Aorta (tissue), 5 donors: Measurements from ENCODE around the gene APP. TPM values are rescaled to one million over a fixed set of nuclear protein-coding genes. Genes with fewer than 3 reads are reported as not detected.
"Not testable (repeated sequence)": the region's sequence is repeated elsewhere in the genome, so short reads cannot be mapped to it uniquely, and the experiment has no call there.

Experiments used
- ATAC-seq: fragments of 200-7000 bp; cut with Tn5 transposase; one replicate; pipeline ENCODE4 v1.9.1; 2022; ENCODE audit warnings: moderate library complexity; ENCODE audit not compliant: low FRiP score
- DNase-seq, 2 donors: peaks; one replicate each; pipeline ENCODE4 v3.0.0-alpha.2; 2020
- H3K27ac ChIP-seq, 2 donors: one replicate each; pipeline ENCODE4 v1.5.1; 2013; ENCODE audit warnings: low read length in 2 of 2, mild to moderate bottlenecking in 2 of 2, moderate library complexity in 2 of 2, control low read depth in 1 of 2, inconsistent platforms in 1 of 2, low read depth in 1 of 2
- H3K27me3 ChIP-seq, 2 donors: one replicate each; pipeline ENCODE4 v1.6.1; 2013; ENCODE audit warnings: control low read depth in 1 of 2, low read length in 1 of 2, mild to moderate bottlenecking in 1 of 2, moderate library complexity in 1 of 2; ENCODE audit not compliant: insufficient read depth in 2 of 2, control insufficient read depth in 1 of 2
- H3K36me3 ChIP-seq, 2 donors: one replicate each; pipeline ENCODE4 v1.6.1; 2013; ENCODE audit warnings: control low read depth in 1 of 2, low read length in 1 of 2, mild to moderate bottlenecking in 1 of 2; ENCODE audit not compliant: insufficient read depth in 2 of 2, control insufficient read depth in 1 of 2
- H3K4me1 ChIP-seq, 2 donors: one replicate each; pipeline ENCODE4 v1.6.1; 2013; ENCODE audit warnings: low read length in 2 of 2, control low read depth in 1 of 2, mild to moderate bottlenecking in 1 of 2, moderate library complexity in 1 of 2; ENCODE audit not compliant: insufficient read depth in 2 of 2, control insufficient read depth in 1 of 2
- H3K4me3 ChIP-seq, 2 donors: one replicate each; pipeline ENCODE4 v1.5.1; 2013; ENCODE audit warnings: low read length in 2 of 2, control low read depth in 1 of 2, mild to moderate bottlenecking in 1 of 2
- H3K9me3 ChIP-seq: one replicate; pipeline ENCODE4 v1.6.1; 2013; ENCODE audit warnings: mild to moderate bottlenecking, low read length; ENCODE audit not compliant: control insufficient read depth
- WGBS, 2 donors: extraction: QIAGEN DNeasy Blood & Tissue Kit; methylation state at CpG; one replicate each; pipeline ENCODE4 v1.1.7; 2013; 5-methylcytosine and 5-hydroxymethylcytosine counted together
- intact Hi-C, 2 donors: fragments of 100-400 bp; cut with DNase I; formaldehyde crosslinking; loops; one replicate each; pipeline versions ENCODE4 v1.14.2 to v1.15.0; 2022
- polyA plus RNA-seq, 2 donors: library from polyadenylated mRNA; stranded (reverse); fragments of 200-250 nt; gene quantifications; one replicate each; pipeline ENCODE4 v1.2.3, GENCODE V29; 2013
- total RNA-seq, 2 donors: library from RNA; stranded (reverse); fragmentation: NEBNext Ultra II Directional; extraction: Animal tissue kit (Norgen Biotek cat#: 25700); gene quantifications; one replicate each; pipeline ENCODE4 v1.2.1, GENCODE V29; 2021
- donor health status: healthy with polysubstance abuse.
- donor health status: Bipolar disorder and iron deficiency.
- donor health status: DM: no; HTN: no; CAD: no.
- donor health status: DM: no; HTN: no; CAD: no.
- donor health status: DM: yes; HTN: yes; CAD: no.

The APP gene
- total and polyA plus RNA-seq, 4 donors, result 149 to 581 (median 371) TPM

- no peak overlapping the region for H3K27ac ChIP-seq
Measured at GRCh38 chr21:25931765-25932164, 238.8 kb downstream of the APP start.

GRCh38 chr21:25929856-25930520 is 240.6 kb downstream of the APP start:
- H3K4me3 ChIP-seq, result no peak overlapping the region
- H3K36me3 ChIP-seq, result no peaks in the 10 kb centered on the region
- H3K4me1 ChIP-seq, result peaks cover 6 to 15% of the 10 kb centered on the region in 2 donors
- intact Hi-C loops, result no loop called here
- ATAC-seq (peak; percentile 30), DNase-seq (no peak)
- WGBS, 2 donors, result 23 to 24% methylated on average over 9 of the region's 9 CpGs
- H3K27ac ChIP-seq, result peak overlapping the region; percentile 77 to 90
- no peaks in the 10 kb centered on the region for H3K27me3 ChIP-seq
- H3K9me3 ChIP-seq, result no peaks in the 10 kb centered on the region

More at GRCh38 chr21:25931765-25932164, 238.8 kb downstream of the APP start:
- intact Hi-C loops, result no loop called here
- 36 to 52% methylated on average over 3 of the region's 3 CpGs for WGBS, 2 donors
- DNase-seq, result no peak
- ATAC-seq, result no peak
- Histone ChIP-seq H3K4me1 (peaks cover 2 to 11% of the 10 kb centered on the region in 2 donors), H3K9me3 (no peaks in the 10 kb centered on the region), H3K27me3 (no peaks in the 10 kb centered on the region), H3K36me3 (no peaks in the 10 kb centered on the region), H3K4me3 (no peak overlapping the region)

DNA sequence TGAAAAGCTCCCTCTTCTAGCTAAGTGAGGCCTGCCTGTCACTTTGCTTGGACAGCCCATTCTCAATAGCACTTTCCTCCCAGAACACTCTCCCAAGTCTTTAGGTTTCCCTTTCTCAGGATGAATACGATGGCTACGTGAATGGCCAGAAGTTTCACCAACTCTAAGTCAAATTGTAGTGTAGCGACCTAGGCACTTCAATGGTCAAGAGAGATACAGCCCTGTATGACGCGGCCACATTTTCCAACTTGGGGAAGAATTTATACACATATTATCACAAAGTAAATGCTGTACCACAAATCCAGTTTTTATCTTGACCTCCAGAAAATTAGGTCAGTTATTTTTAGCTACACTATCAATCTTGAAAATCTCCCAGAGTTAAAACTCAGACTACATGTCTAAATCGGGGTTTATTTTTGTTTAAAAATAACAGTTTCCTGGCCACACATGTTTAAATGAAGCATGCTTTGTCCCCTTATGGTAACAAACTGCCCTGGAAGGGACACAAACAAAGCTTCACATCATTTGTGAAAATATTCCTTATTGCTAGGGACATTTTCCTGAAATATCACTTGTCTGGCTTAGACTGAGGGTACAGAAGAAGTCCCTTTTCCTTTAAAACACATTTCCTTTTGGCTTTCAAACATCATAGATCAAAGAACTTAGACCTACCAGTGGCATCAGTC is 243.2 kb downstream of the APP start:
- no peaks in the 10 kb centered on the region for H3K27me3 ChIP-seq
- WGBS, 2 donors, result 2 to 10% methylated on average over 6 of the region's 6 CpGs
- ATAC-seq, result peak; percentile 65
- no peak for DNase-seq
- H3K36me3 ChIP-seq, result no peaks in the 10 kb centered on the region
- no peak overlapping the region for H3K4me3 ChIP-seq
- peak overlapping the region; percentile 75 to 82 for H3K27ac ChIP-seq
- intact Hi-C loops, result no loop called here
- no peaks in the 10 kb centered on the region for H3K9me3 ChIP-seq
- H3K4me1 ChIP-seq, result peaks cover 6 to 12% of the 10 kb centered on the region in 2 donors

- no peaks in the 10 kb centered on the region for H3K36me3 ChIP-seq
- intact Hi-C loops, result no loop called here
- WGBS, 2 donors, result 6 to 9% methylated on average over 2 of the region's 2 CpGs
- H3K4me3 ChIP-seq, result no peak overlapping the region
- H3K4me1 ChIP-seq, result peaks cover 6% of the 10 kb centered on the region in 2 donors
- ATAC-seq (peak; percentile 73), DNase-seq (no peak)
- H3K27me3 ChIP-seq, result no peaks in the 10 kb centered on the region
- H3K9me3 ChIP-seq, result no peaks in the 10 kb centered on the region
- peak overlapping the region; percentile 68 to 79 for H3K27ac ChIP-seq
Measured at GRCh38 chr21:25925936-25926335, 244.6 kb downstream of the APP start.

GRCh38 chr21:25925064-25925800 is 245.3 kb downstream of the APP start:
- H3K9me3 ChIP-seq, result no peaks in the 10 kb centered on the region
- DNase-seq (no peak), ATAC-seq (no peak)
- WGBS, 2 donors, result 60 to 63% methylated on average over 14 of the region's 14 CpGs
- H3K4me1 ChIP-seq, result peaks cover 3 to 6% of the 10 kb centered on the region in 2 donors
- peak overlapping the region in 1 of 2 donors; percentile 18 for H3K27ac ChIP-seq
- no peaks in the 10 kb centered on the region for H3K36me3 ChIP-seq
- H3K27me3 ChIP-seq, result no peaks in the 10 kb centered on the region
- intact Hi-C loops, result no loop called here
- no peak overlapping the region for H3K4me3 ChIP-seq

- H3K36me3 ChIP-seq, H3K27me3 ChIP-seq, H3K4me3 ChIP-seq, ATAC-seq, H3K9me3 ChIP-seq, H3K27ac ChIP-seq, intact Hi-C loops, DNase-seq, H3K4me1 ChIP-seq: not testable (repeated sequence)
- WGBS, 2 donors, result 94 to 96% methylated on average over 11 to 17 of the region's 17 CpGs
Measured at GRCh38 chr21:25918152-25918551, 252.4 kb downstream of the APP start.

- H3K9me3 ChIP-seq, result no peaks in the 10 kb centered on the region
- no peaks in the 10 kb centered on the region for H3K27me3 ChIP-seq
- intact Hi-C loops, result no loop called here
- no peak overlapping the region for H3K27ac ChIP-seq
- H3K4me3 ChIP-seq, result no peak overlapping the region
- no peak for ATAC-seq
- peaks cover 1 to 4% of the 10 kb centered on the region in 2 donors for H3K4me1 ChIP-seq
- 65 to 78% methylated on average over 6 of the region's 6 CpGs for WGBS, 2 donors
- DNase-seq, result no peak
- H3K36me3 ChIP-seq, result no peaks in the 10 kb centered on the region
Measured at GRCh38 chr21:25916226-25916625, 254.3 kb downstream of the APP start.

DNA sequence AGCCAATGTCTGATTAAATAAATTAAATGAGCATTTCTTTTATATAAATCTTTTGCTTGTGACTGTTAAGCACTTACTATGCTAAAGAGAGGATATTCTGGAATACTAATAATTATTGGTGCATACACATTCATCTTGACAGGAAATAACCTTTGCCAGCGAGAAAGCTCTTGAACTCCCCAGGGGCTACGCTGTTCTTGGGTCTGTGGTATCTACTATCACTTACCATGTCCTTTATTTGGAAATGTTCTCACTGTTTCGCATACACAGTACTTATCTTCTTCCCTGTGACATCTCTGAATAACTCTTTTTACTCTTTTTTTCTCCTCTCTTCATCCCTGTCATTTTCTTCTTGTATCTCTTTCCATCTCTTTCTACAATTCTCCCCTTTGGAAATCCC is 257.1 kb downstream of the APP start:
- no peaks in the 10 kb centered on the region for H3K36me3 ChIP-seq
- H3K27ac ChIP-seq, result no peak overlapping the region
- 91 to 97% methylated on average over 3 of the region's 3 CpGs for WGBS, 2 donors
- no peak overlapping the region for H3K4me3 ChIP-seq
- H3K9me3 ChIP-seq, result no peaks in the 10 kb centered on the region
- H3K4me1 ChIP-seq, result peaks cover 1 to 4% of the 10 kb centered on the region in 2 donors
- DNase-seq (no peak), ATAC-seq (no peak)
- intact Hi-C loops, result no loop called here
- H3K27me3 ChIP-seq, result no peaks in the 10 kb centered on the region
